Panc1 (cell line): Measurements from ENCODE around the gene FAM20A. TPM values are rescaled to one million over a fixed set of nuclear protein-coding genes. Genes with fewer than 3 reads are reported as not detected.

Source experiments
- ATAC-seq: fragments of 200-7000 bp; cut with Tn5 transposase; 2 replicates; pipeline ENCODE4 v1.9.1; 2020; ENCODE audit warnings: mild to moderate bottlenecking, moderate library complexity
- BruUV-seq: library from RNA; stranded (reverse); fragments of 400-500 nt; replicated peaks from 2 replicates; lab custom pipeline; 2021; lab: Mats Ljungman, UMichigan
- CTCF ChIA-PET: fragments of 300-600 bp; sonication (Branson Sonifier 250); formaldehyde crosslinking; loops from one replicate; lab custom pipeline; 2022; ENCODE audit warnings: antibody characterized with exemption; lab: Charles Lee
- POLR2A ChIA-PET: fragments of 300-600 bp; sonication (Branson Sonifier 250); formaldehyde crosslinking; loops from one replicate; lab custom pipeline; 2022; ENCODE audit warnings: antibody characterized with exemption; lab: Charles Lee
- DNase-seq: peaks from one replicate; pipeline ENCODE4 v3.0.0-alpha.2; 2010; ENCODE audit warnings: low read depth, low spot score
- H3K27ac ChIP-seq: 2 replicates; pipeline ENCODE4 v1.5.1; 2011; ENCODE audit warnings: mild to moderate bottlenecking, low read length, inconsistent platforms
- H3K27me3 ChIP-seq: fragments of 200-500 bp; sonication (Bioruptor generic); 2 replicates; pipeline ENCODE4 v1.6.0; 2014; ENCODE audit warnings: low read length, inconsistent platforms; ENCODE audit not compliant: control insufficient read depth, insufficient read depth
- H3K36me3 ChIP-seq: fragments of 200-500 bp; sonication (Bioruptor generic); 2 replicates; pipeline ENCODE4 v1.5.1; 2014; ENCODE audit warnings: inconsistent platforms, mild to moderate bottlenecking, low read length, moderate library complexity; ENCODE audit not compliant: control insufficient read depth, insufficient read depth
- H3K4me1 ChIP-seq: 2 replicates; pipeline ENCODE4 v1.5.1; 2011; ENCODE audit warnings: inconsistent platforms, mild to moderate bottlenecking, low read length, moderate library complexity; ENCODE audit not compliant: control insufficient read depth, insufficient read depth
- H3K4me3 ChIP-seq, 2 experiments: 2 replicates each; pipeline ENCODE4 v1.5.1; 2011 to 2012; ENCODE audit warnings: low read depth in 2 of 2, low read length in 2 of 2, mild to moderate bottlenecking in 2 of 2, inconsistent platforms in 1 of 2, moderate library complexity in 1 of 2
- H3K9me3 ChIP-seq: fragments of 200-500 bp; sonication (Bioruptor generic); 2 replicates; pipeline ENCODE4 v1.5.1; 2014; ENCODE audit warnings: low read depth, mild to moderate bottlenecking, inconsistent platforms, low read length, moderate library complexity; ENCODE audit not compliant: control insufficient read depth, insufficient read depth
- POLR2AphosphoS5 ChIP-seq: IDR thresholded peaks from 2 replicates; pipeline ENCODE4 v1.6.1; 2012; ENCODE audit warnings: mild to moderate bottlenecking, low read depth, low read length, moderate library complexity
- SIN3A ChIP-seq: IDR thresholded peaks from 2 replicates; pipeline ENCODE4 v1.6.1; 2012; ENCODE audit warnings: low read depth, mild to moderate bottlenecking, low read length, moderate library complexity, borderline replicate concordance; ENCODE audit not compliant: insufficient read depth
- TCF7L2 ChIP-seq: IDR thresholded peaks from 2 replicates; pipeline ENCODE4 v1.6.1; 2011; ENCODE audit warnings: mild to moderate bottlenecking, low read depth, low read length, inconsistent platforms
- in situ Hi-C: cut with HindIII; loops from 2 replicates; pipeline ENCODE4 v1.10.0; 2016; ENCODE audit warnings: low sequenced_read_pairs, low pct_unique_long_range_greater_than_20kb
- intact Hi-C: fragments of 100-400 bp; cut with micrococcal nuclease; formaldehyde crosslinking; loops from one replicate; pipeline ENCODE4 v1.10.0; 2022; ENCODE audit not compliant: unreplicated experiment
- total RNA-seq: library from RNA; stranded (reverse); gene quantifications from one replicate; pipeline ENCODE4 v1.2.1, GENCODE V29; 2021; ENCODE audit not compliant: unreplicated experiment
- TF ChIP-seq, protein P1 (sequence below): fragments of 450-650 bp; IDR thresholded peaks from 2 replicates; pipeline ENCODE4 v1.5.1; 2017; ENCODE audit warnings: mild to moderate bottlenecking
- TF ChIP-seq, protein P2 (sequence below), 2 experiments: IDR thresholded peaks; 2 replicates each; pipeline ENCODE4 v1.6.1; 2011 to 2012; ENCODE audit warnings: low read depth in 2 of 2, control low read depth in 1 of 2, low read length in 1 of 2, mild to moderate bottlenecking in 1 of 2, moderate library complexity in 1 of 2; ENCODE audit not compliant: insufficient read depth in 1 of 2

FAM20A gene
- total RNA-seq, 1 experiment from 2014 or later = 0.44 TPM

DNA sequence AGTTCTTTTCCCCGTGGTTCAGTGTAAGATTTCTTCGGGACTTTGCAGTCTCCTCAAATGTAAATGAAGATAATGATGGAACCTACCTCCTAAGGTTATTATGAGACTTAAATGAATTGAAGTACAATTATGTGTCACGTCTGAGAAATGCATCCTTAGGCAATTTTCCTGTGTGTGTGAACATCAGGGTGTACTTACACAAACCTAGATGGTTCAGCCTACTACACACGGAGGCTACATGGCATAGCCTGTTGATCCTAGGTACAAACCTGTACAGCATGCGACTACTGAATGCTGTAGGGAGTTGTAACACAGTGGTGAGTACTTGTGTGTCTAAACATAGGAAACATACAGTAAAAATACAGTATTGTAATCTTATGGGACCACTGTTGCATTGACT is 1.1 kb upstream of the FAM20A start:
- no TSS peak for BruUV-seq
- H3K4me3 ChIP-seq = no peak overlapping the region
- TF ChIP-seq, protein P1, sequence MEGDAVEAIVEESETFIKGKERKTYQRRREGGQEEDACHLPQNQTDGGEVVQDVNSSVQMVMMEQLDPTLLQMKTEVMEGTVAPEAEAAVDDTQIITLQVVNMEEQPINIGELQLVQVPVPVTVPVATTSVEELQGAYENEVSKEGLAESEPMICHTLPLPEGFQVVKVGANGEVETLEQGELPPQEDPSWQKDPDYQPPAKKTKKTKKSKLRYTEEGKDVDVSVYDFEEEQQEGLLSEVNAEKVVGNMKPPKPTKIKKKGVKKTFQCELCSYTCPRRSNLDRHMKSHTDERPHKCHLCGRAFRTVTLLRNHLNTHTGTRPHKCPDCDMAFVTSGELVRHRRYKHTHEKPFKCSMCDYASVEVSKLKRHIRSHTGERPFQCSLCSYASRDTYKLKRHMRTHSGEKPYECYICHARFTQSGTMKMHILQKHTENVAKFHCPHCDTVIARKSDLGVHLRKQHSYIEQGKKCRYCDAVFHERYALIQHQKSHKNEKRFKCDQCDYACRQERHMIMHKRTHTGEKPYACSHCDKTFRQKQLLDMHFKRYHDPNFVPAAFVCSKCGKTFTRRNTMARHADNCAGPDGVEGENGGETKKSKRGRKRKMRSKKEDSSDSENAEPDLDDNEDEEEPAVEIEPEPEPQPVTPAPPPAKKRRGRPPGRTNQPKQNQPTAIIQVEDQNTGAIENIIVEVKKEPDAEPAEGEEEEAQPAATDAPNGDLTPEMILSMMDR = no peak
- TF ChIP-seq SIN3A (no peak), TCF7L2 (no peak), POLR2AphosphoS5 (no peak)
- TF ChIP-seq, protein P2, sequence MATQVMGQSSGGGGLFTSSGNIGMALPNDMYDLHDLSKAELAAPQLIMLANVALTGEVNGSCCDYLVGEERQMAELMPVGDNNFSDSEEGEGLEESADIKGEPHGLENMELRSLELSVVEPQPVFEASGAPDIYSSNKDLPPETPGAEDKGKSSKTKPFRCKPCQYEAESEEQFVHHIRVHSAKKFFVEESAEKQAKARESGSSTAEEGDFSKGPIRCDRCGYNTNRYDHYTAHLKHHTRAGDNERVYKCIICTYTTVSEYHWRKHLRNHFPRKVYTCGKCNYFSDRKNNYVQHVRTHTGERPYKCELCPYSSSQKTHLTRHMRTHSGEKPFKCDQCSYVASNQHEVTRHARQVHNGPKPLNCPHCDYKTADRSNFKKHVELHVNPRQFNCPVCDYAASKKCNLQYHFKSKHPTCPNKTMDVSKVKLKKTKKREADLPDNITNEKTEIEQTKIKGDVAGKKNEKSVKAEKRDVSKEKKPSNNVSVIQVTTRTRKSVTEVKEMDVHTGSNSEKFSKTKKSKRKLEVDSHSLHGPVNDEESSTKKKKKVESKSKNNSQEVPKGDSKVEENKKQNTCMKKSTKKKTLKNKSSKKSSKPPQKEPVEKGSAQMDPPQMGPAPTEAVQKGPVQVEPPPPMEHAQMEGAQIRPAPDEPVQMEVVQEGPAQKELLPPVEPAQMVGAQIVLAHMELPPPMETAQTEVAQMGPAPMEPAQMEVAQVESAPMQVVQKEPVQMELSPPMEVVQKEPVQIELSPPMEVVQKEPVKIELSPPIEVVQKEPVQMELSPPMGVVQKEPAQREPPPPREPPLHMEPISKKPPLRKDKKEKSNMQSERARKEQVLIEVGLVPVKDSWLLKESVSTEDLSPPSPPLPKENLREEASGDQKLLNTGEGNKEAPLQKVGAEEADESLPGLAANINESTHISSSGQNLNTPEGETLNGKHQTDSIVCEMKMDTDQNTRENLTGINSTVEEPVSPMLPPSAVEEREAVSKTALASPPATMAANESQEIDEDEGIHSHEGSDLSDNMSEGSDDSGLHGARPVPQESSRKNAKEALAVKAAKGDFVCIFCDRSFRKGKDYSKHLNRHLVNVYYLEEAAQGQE (IDR thresholded peaks at IDR 0.05; ENCODE audit: insufficient read depth in 1 of 2, low read depth in 2 of 2, low read length in 1 of 2) = no peak
- in situ Hi-C loops (no loop called here), intact Hi-C loops (no loop called here)
- H3K4me1 ChIP-seq = no peaks in the 10 kb centered on the region
- ATAC-seq (no peak), DNase-seq (no peak)
- ChIA-PET POLR2A (no interaction called here), CTCF (no interaction called here)
- no peaks in the 10 kb centered on the region for H3K9me3 ChIP-seq
- no peak overlapping the region for H3K27ac ChIP-seq
- H3K36me3 ChIP-seq = no peaks in the 10 kb centered on the region
- peaks cover 16% of the 10 kb centered on the region for H3K27me3 ChIP-seq

DNA sequence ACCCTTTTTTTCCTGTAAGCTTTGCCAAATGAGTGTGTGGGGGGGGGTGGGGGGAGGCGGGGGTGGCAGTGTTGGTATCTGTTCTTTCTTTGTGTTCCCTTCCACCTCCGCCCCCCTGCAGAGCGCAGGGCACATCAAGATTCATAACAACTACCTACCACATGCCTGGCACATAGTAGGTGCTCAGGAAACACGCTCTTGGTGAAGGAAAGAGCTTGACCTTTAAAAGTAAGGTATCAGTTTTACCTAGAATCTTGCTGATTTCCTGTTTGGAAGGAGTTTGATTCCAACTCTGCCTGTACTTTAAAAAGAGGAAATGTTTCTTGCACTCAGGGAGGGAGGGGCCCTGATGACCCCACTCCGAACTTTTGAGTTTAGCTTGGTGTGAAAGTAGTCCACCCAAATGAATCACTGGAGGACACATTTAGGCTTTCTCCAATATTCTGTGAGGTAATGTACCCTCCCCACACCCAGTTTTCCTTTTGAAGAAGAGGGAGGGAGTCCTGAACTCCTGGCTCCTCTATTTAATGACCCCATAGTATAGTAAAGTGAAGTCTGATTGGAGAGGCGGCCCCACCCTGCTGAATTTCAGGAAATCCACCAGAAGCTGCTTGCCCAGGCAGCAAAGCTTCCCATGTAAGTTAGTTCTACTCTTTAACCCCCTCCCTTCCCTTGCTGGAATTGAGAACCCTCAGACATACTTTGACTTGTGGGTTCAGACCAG is 560 bp upstream of the FAM20A start:
- TF ChIP-seq, protein P2 (IDR thresholded peaks at IDR 0.05; ENCODE audit: insufficient read depth in 1 of 2, low read depth in 2 of 2, low read length in 1 of 2) = no peak
- TF ChIP-seq TCF7L2 (no peak), SIN3A (no peak), POLR2AphosphoS5 (no peak)
- TF ChIP-seq, protein P1 = no peak
- ATAC-seq = no peak
- Histone ChIP-seq H3K4me1 (no peaks in the 10 kb centered on the region), H3K27me3 (peaks cover 16% of the 10 kb centered on the region), H3K27ac (no peak overlapping the region), H3K4me3 (no peak overlapping the region), H3K9me3 (no peaks in the 10 kb centered on the region), H3K36me3 (no peaks in the 10 kb centered on the region)
- ChIA-PET POLR2A (no interaction called here), CTCF (no interaction called here)
- DNase-seq = no peak
- no TSS peak for BruUV-seq
- intact Hi-C loops (no loop called here), in situ Hi-C loops (no loop called here)
